NCI-H1048 (cell line): ENCODE results near the gene MAMSTR.
"Not testable (repeated sequence)": the region's sequence is repeated elsewhere in the genome, so short reads cannot be mapped to it uniquely, and the experiment has no call there.

Experiments used
- DNase-seq: peaks from one replicate; lab custom pipeline; 2025; lab: John Stamatoyannopoulos, UW

Gene MAMSTR

GRCh38 chr19:48719263-48720171, at the start of gene MAMSTR:
Gene MAMSTR (minus strand): TSS chr19:48719725. CDS start chr19:48719031, 694 bp downstream.
- no peak for DNase-seq

DNA sequence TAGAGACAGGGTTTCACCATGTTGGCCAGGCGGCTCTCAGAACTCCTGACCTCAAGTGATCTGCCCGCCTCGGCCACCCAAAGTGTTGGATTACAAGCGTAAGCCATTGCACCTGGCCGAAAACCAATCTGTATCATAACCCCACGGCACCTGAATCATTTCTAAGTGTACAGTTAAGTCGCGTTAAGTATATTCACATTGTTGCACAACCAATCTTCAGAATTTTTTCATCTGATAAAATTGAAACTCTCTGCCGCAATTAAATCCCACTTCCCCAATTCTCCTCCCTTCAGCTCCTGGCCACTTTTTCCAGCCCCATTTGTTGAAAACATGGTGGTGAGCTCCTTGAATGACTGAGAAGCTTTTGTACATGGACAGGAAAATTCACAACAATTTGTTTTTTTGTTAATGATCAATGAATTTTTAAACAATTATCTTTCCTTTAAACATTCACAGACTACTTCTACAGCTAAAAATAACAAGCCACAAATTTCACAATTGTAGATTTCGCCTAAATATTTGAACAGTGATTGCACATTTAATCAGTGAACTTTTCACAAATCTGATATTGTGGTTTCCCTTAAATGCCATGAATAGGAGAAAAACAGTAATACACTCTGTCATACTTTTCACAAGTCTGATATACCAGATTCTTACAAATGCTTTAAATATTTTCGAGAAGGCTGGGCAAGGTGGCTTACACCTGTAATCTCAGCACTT, 49.6 kb upstream of the MAMSTR start:
- DNase-seq = no peak

- DNase-seq = not testable (repeated sequence)
Observed at GRCh38 chr19:48768171-48768753, 48.7 kb upstream of the MAMSTR start.

- not testable (repeated sequence) for DNase-seq
Observed at GRCh38 chr19:48765816-48766215, 46.3 kb upstream of the MAMSTR start.

GRCh38 chr19:48760504-48761205, 41.1 kb upstream of the MAMSTR start:
- DNase-seq = no peak

GRCh38 chr19:48757741-48758144, 38.2 kb upstream of the MAMSTR start:
- no peak for DNase-seq

DNA sequence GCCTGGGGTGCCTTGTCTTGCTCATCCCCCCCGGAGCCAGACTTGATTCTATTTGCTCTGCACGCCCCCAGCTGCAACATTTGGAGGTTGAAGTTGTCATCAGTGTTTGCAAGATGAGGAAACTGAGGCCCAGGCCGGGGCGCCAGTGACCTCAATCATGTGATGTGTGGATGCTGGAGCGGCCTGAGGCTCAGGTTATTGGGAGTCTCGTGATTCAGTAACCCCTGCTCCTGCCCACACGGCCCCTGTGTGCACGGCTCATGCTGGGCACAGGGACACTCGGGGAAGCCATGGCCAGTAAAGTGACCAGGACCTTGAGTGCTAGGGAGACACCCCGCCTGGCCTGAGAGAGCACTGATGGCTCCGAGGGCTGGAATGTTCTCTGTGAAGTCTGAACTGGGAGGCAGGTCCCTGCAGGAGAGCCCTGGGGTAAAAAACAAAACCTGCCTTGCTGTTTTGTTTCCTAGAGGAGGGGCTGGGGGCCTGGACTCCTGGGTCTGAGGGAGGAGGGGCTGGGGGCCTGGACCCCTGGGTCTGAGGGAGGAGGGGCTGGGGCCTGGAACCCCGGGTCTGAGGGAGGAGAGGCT, 37.7 kb upstream of the MAMSTR start:
- DNase-seq = no peak

- DNase-seq = no peak
Observed at GRCh38 chr19:48756686-48757085, 37.2 kb upstream of the MAMSTR start.

DNA sequence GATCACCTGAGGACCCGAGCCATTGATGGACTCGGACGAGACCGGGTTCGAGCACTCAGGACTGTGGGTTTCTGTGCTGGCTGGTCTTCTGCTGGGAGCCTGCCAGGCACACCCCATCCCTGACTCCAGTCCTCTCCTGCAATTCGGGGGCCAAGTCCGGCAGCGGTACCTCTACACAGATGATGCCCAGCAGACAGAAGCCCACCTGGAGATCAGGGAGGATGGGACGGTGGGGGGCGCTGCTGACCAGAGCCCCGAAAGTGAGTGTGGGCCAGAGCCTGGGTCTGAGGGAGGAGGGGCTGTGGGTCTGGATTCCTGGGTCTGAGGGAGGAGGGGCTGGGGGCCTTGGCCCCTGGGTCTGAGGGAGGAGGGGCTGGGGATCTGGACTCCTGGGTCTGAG, 36.7 kb upstream of the MAMSTR start:
- no peak for DNase-seq

DNA sequence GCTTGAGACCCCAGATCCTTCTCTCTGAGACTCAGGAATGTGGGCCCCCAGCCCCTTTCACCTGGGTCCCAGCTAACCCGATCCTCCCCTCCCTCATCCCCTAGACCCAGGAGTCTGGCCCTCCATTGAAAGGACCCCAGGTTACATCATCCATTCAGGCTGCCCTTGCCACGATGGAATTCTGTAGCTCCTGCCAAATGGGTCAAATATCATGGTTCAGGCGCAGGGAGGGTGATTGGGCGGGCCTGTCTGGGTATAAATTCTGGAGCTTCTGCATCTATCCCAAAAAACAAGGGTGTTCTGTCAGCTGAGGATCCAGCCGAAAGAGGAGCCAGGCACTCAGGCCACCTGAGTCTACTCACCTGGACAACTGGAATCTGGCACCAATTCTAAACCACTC, 36.3 kb upstream of the MAMSTR start:
- DNase-seq = no peak

- no peak for DNase-seq
Observed at GRCh38 chr19:48755084-48755641, 35.6 kb upstream of the MAMSTR start, which contains the start of gene FGF21. Gene FGF21 (plus strand): TSS chr19:48755524. CDS start chr19:48756237, 713 bp downstream.

- peak; percentile 79 for DNase-seq
Observed at GRCh38 chr19:48752496-48753365, 33.2 kb upstream of the MAMSTR start, which contains the start of gene FUT1. Gene FUT1 (minus strand): TSS chr19:48752641. CDS start chr19:48751281, 1,360 bp downstream.

DNA sequence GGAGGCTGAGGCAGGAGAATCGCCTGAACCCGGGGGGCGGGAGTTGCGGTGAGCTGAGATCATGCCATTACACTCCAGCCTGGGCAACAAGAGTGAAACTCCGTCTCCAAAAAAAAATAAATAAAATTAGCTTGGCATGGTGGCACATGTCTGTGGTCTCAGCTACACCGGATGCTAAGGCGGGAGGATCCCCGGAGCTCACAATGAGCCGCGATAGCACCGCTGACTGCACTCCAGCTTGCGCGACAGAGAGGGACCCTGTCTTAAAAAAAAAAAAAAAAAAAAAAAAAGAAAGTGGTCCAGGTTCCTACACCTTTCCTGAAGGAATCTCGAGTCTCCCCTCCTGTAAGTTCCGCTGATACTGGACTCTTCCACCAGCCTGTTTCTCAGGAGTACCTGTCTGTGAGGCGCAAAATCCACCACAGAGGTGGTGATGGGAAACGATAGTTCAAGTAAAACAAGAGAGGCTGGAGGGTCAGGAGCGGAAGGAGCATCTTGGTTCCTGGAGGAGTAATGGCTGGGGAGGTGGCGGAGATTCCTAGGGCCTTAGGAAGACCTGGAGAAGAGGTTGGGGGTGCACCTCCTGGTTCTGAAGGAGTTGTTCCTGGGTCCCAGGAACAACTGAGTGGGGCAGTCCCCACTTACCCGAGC, 32.4 kb upstream of the MAMSTR start:
- DNase-seq = no peak

GRCh38 chr19:48750771-48751504, 31.4 kb upstream of the MAMSTR start:
- DNase-seq = no peak

GRCh38 chr19:48750351-48750750, 30.8 kb upstream of the MAMSTR start:
- DNase-seq = no peak

- DNase-seq = no peak
Observed at GRCh38 chr19:48749571-48750198, 30.2 kb upstream of the MAMSTR start.

DNA sequence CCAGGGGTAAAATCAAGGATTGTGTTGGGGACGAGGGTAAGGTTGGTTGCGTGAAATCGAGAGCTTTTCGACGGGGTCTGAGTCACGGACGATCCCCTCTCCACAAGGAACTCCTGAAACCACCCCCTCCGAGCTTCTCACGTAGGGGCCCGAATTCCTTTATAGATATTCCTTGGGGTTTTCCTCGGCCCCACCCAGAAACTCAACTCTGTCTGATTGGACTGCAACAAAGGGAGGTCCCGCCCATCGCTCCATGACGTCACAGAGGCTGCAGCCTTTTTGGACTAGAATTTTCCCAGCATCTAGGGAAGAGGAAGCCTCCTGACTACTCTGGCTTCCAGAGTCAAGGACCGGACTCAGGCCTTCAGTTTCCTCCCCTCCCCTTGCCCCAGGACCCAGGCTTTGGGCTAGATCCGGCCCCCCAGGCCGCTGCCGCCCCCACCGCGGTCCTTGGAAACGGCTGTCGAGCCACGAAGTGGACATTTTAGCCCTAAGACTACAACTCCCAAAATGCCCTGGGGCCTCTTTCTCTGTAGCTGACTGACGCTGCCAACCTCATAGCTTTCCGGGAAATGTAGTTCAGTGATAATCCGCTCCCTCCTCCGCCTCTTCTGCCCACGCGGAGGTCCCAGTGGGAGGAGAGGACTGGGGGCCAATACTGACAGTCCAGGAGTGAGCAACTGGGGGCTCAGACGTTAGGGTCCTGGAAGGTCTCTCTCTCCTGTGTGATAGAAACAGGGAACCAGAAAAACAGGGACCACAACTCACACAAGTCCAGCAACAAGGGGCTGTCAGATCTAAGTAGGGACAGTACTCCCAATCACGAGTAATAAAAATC, 27.4 kb upstream of the MAMSTR start, which contains the start of gene IZUMO1:
IZUMO1 (minus strand) TSS at position 172 of the 838 bp plus-strand sequence. CDS start 1,050 bp downstream, outside the sequence.
- DNase-seq = no peak
